HepG2 (cell line): ENCODE data around the gene IL21R. TPM values are rescaled to one million over a fixed set of nuclear protein-coding genes. Genes with fewer than 3 reads are reported as not detected.

ENCODE experiments used
- ARNTL ChIP-seq: sonication (generic); formaldehyde crosslinking; IDR thresholded peaks from 2 replicates; pipeline ENCODE4 v1.4.0; 2020; ENCODE audit warnings: mild to moderate bottlenecking, missing genetic modification reagents
- CBX2 ChIP-seq, 2 experiments: fragments of 200-600 bp in 1 of 2; sonication (generic); formaldehyde crosslinking in 1 of 2; IDR thresholded peaks; 2 replicates each; pipeline versions ENCODE4 v1.7.0 to v1.8.1; 2018 to 2022; ENCODE audit warnings: low read depth in 2 of 2, low read length in 1 of 2, mild to moderate bottlenecking in 1 of 2, missing genetic modification reagents in 1 of 2
- CC2D1A ChIP-seq: sonication (generic); formaldehyde crosslinking; IDR thresholded peaks from 2 replicates; pipeline ENCODE4 v1.8.1; 2023; ENCODE audit warnings: mild to moderate bottlenecking, missing genetic modification reagents
- CENPX ChIP-seq: sonication (generic); formaldehyde crosslinking; IDR thresholded peaks from 2 replicates; pipeline ENCODE4 v1.9.0; 2021; ENCODE audit warnings: mild to moderate bottlenecking, missing genetic modification reagents, moderate library complexity
- HINFP ChIP-seq: sonication (generic); formaldehyde crosslinking; IDR thresholded peaks from 2 replicates; pipeline ENCODE4 v1.4.0; 2020; ENCODE audit warnings: low read depth, mild to moderate bottlenecking, missing genetic modification reagents
- MAFG ChIP-seq: sonication (generic); formaldehyde crosslinking; IDR thresholded peaks from 2 replicates; pipeline ENCODE4 v1.5.1; 2020; ENCODE audit warnings: mild to moderate bottlenecking, missing genetic modification reagents
- MTA1 ChIP-seq: sonication (generic); formaldehyde crosslinking; IDR thresholded peaks from 2 replicates; pipeline ENCODE4 v1.4.0; 2020; ENCODE audit warnings: missing genetic modification reagents, mild to moderate bottlenecking, borderline replicate concordance
- MXD3 ChIP-seq: IDR thresholded peaks from 2 replicates; pipeline ENCODE4 v1.6.1; 2016; ENCODE audit warnings: mild to moderate bottlenecking, missing biosample characterization, missing genetic modification reagents
- NCOA5 ChIP-seq: sonication (generic); formaldehyde crosslinking; IDR thresholded peaks from 2 replicates; pipeline ENCODE4 v1.4.0; 2020; ENCODE audit warnings: missing genetic modification reagents
- PRMT3 ChIP-seq: sonication (generic); formaldehyde crosslinking; IDR thresholded peaks from 2 replicates; pipeline ENCODE4 v1.8.1; 2022; ENCODE audit warnings: low read depth, mild to moderate bottlenecking, moderate library complexity, missing genetic modification reagents, borderline replicate concordance
- PTBP1 ChIP-seq: fragments of 200-400 bp; formaldehyde crosslinking; IDR thresholded peaks from 2 replicates; pipeline ENCODE4 v1.6.1; 2018; ENCODE audit warnings: low read length, low read depth; ENCODE audit not compliant: poor library complexity, severe bottlenecking
- TERF1 ChIP-seq: sonication (generic); formaldehyde crosslinking; IDR thresholded peaks from 2 replicates; pipeline ENCODE4 v1.8.0; 2022; ENCODE audit warnings: mild to moderate bottlenecking, missing genetic modification reagents, moderate library complexity
- TRAFD1 ChIP-seq: sonication (generic); formaldehyde crosslinking; IDR thresholded peaks from 2 replicates; pipeline ENCODE4 v1.5.1; 2020; ENCODE audit warnings: missing genetic modification reagents, mild to moderate bottlenecking, borderline replicate concordance
- U2AF2 ChIP-seq: fragments of 200-400 bp; formaldehyde crosslinking; IDR thresholded peaks from 2 replicates; pipeline ENCODE4 v1.6.1; 2017; ENCODE audit warnings: low read depth, mild to moderate bottlenecking, low read length
- ZNF24 ChIP-seq: fragments of 450-650 bp; IDR thresholded peaks from 2 replicates; pipeline ENCODE4 v1.6.1; 2017; ENCODE audit warnings: antibody characterized with exemption, mild to moderate bottlenecking
- ZNF609 ChIP-seq: sonication (generic); formaldehyde crosslinking; IDR thresholded peaks from 2 replicates; pipeline ENCODE4 v1.4.0; 2020; ENCODE audit warnings: mild to moderate bottlenecking, missing genetic modification reagents, borderline replicate concordance
- ZNF768 ChIP-seq: sonication (generic); formaldehyde crosslinking; IDR thresholded peaks from 2 replicates; pipeline ENCODE4 v1.4.0; 2020; ENCODE audit warnings: missing genetic modification reagents
- ZNF790 ChIP-seq: sonication (generic); formaldehyde crosslinking; IDR thresholded peaks from 2 replicates; pipeline ENCODE4 v1.8.0; 2022; ENCODE audit warnings: missing genetic modification reagents, mild to moderate bottlenecking, borderline replicate concordance
- polyA plus RNA-seq, 8 experiments: library from polyadenylated mRNA; depleted of rRNA in 3 of 8; stranded (reverse) in 7 of 8; unstranded in 1 of 8; fragments of >200 nt; fragmentation: Illumina TruSeq in 4 of 8; extraction: Trizol in 4 of 8; gene quantifications; 2 replicates each; pipeline versions ENCODE4 v1.2.1 to v1.2.3, GENCODE V29; 2011 to 2016; ENCODE audit warnings: low read depth in 4 of 8, missing spikeins in 1 of 8, mixed read lengths in 1 of 8; ENCODE audit not compliant: insufficient read depth in 1 of 8
- total RNA-seq, 5 experiments: library from RNA; depleted of rRNA; stranded (reverse); fragments of >200 nt; fragmentation: Illumina TruSeq; extraction: Trizol; gene quantifications; 2 replicates each; pipeline ENCODE4 v1.2.3, GENCODE V29; 2016; ENCODE audit warnings: low read depth in 1 of 5

The IL21R gene
- total and polyA plus RNA-seq, 2 of the 13 experiments (the other 11 are each of a cell fraction or from before 2014, with no cell fraction given), result 0.49 to 0.64 TPM

GRCh38 chr16:27470567-27471431 is 68.8 kb downstream of the IL21R start (continued):
- no peak for TF ChIP-seq TRAFD1 (CRISPR knock-in tag)
- peak; percentile 58; the same call in 1 of the 2 replicates for TF ChIP-seq ARNTL (CRISPR knock-in tag)
- no peak for TF ChIP-seq PTBP1
- TF ChIP-seq ZNF24, result 0 out of 2 replicates have a peak, but pooled peaks have one; percentile 3
- peak; percentile 88 for TF ChIP-seq MTA1 (CRISPR knock-in tag)
- TF ChIP-seq CBX2 (IDR thresholded peaks at IDR 0.05; ENCODE audit: low read depth, low read length), result no peak
- no peak for TF ChIP-seq CBX2 (CRISPR knock-in tag; IDR thresholded peaks at IDR 0.05; ENCODE audit: low read depth)
- TF ChIP-seq ZNF768 (CRISPR knock-in tag), result no peak
- TF ChIP-seq ZNF609 (CRISPR knock-in tag), result 0 out of 2 replicates have a peak, but pooled peaks have one; percentile 45
- TF ChIP-seq PRMT3 (CRISPR knock-in tag), result no peak
- no peak for TF ChIP-seq TERF1
- no peak for TF ChIP-seq HINFP (CRISPR knock-in tag)
- TF ChIP-seq NCOA5 (CRISPR knock-in tag), result no peak
- TF ChIP-seq CC2D1A (CRISPR knock-in tag), result no peak
- no peak for TF ChIP-seq MAFG (CRISPR knock-in tag)
- no peak for TF ChIP-seq U2AF2
- TF ChIP-seq CENPX (CRISPR knock-in tag), result no peak
- TF ChIP-seq MXD3, result no peak
- 0 out of 2 replicates have a peak, but pooled peaks have one; percentile 13 for TF ChIP-seq ZNF790
